ENCODE measurements around the gene MTMR11. TPM values are rescaled to one million over a fixed set of nuclear protein-coding genes. Genes with fewer than 3 reads are reported as not detected.
A peak's percentile ranks its signal among the peaks of the same experiment; 100 is the strongest.

The MTMR11 gene
- total and polyA plus RNA-seq, 2 of the 13 experiments (the other 11 are each of a cell fraction or from before 2014, with no cell fraction given) = 0.49 to 2.8 TPM

GRCh38 chr1:149917571-149918144, 19.0 kb downstream of the MTMR11 start, which contains the start of gene SV2A (continued):
- no peak for TF ChIP-seq TFDP1 (CRISPR knock-in tag; IDR thresholded peaks at IDR 0.05; ENCODE audit: borderline replicate concordance)
- TF ChIP-seq ZNF878 (CRISPR knock-in tag; IDR thresholded peaks at IDR 0.05) = no peak
- no peak for TF ChIP-seq TAF15 (IDR thresholded peaks at IDR 0.05; ENCODE audit: low read depth, low read length, poor library complexity, severe bottlenecking)

GRCh38 chr1:149916898-149917252, 19.8 kb downstream of the MTMR11 start:
- TF ChIP-seq ZNF33B (CRISPR knock-in tag; IDR thresholded peaks at IDR 0.05) (no peak), HDAC1 (CRISPR knock-in tag; IDR thresholded peaks at IDR 0.05) (no peak), ZBTB8A (CRISPR knock-in tag; IDR thresholded peaks at IDR 0.05; ENCODE audit: borderline replicate concordance, low read depth) (no peak), HBP1 (CRISPR knock-in tag; IDR thresholded peaks at IDR 0.05; ENCODE audit: low read depth) (no peak), ZNF331 (CRISPR knock-in tag; IDR thresholded peaks at IDR 0.05) (no peak), THYN1 (CRISPR knock-in tag; IDR thresholded peaks at IDR 0.05; ENCODE audit: borderline replicate concordance, low read depth) (no peak)
- BruUV-seq (replicated peaks) = no TSS peak
- Histone ChIP-seq H3K79me2 (ENCODE audit: insufficient read depth, low read length) (no peaks in the 10 kb centered on the region), H2AFZ (ENCODE audit: low read length) (no peak overlapping the region), H4K20me1 (ENCODE audit: insufficient read depth, low read length) (no peaks in the 10 kb centered on the region), H3K4me2 (ENCODE audit: low read depth, low read length) (peak overlapping the region; percentile 86), H3K27ac (ENCODE audit: extremely low read length, insufficient read depth, low read length) (no peak overlapping the region), H3K4me3 (replicated peaks in 1 of 3; ENCODE audit: insufficient read depth in 1 of 3, low read depth in 2 of 3, low read length in 3 of 3) (peak overlapping the region in 1 of 3 experiments; percentile 73; a peak in 1 of 6 replicates), H3K4me1 (ENCODE audit: insufficient read depth, low read length) (peaks cover 28% of the 10 kb centered on the region), H3K9me3 (ENCODE audit: low read length) (no peaks in the 10 kb centered on the region), H3K9ac (ENCODE audit: insufficient read depth, low read depth, low read length) (no peak overlapping the region), H3K27me3 (ENCODE audit: control insufficient read depth in 1 of 2, insufficient read depth in 2 of 2, low read length in 2 of 2) (0 out of 5 replicates have a peak, but pooled peaks cover 0 to 3% of the 10 kb centered on the region in 2 experiments), H3K36me3 (replicated peaks in 1 of 2; ENCODE audit: control insufficient read depth in 1 of 2, insufficient read depth in 2 of 2, low read length in 2 of 2) (no peaks in the 10 kb centered on the region; a peak in 1 of 5 replicates)
- no peak for ATAC-seq
- CTCF ChIA-PET (ENCODE audit: low intra/inter-chr PET ratio, low total read pairs) = no interaction called here
- DNase-seq (ENCODE audit: low spot score) = no peak
- WGBS (ENCODE audit: low lambda C conversion rate) = 41% methylated on average over 5 of the region's 10 CpGs
- intact Hi-C loops (cut with micrococcal nuclease; ENCODE audit: unreplicated experiment) = no loop called here
- POLR2A ChIA-PET = interaction anchor here (1.5 kb wide), 1 partner anchor 30 kb away, joined by 7 read pairs; a partner anchor contains a TSS
- in situ Hi-C loops (cut with HindIII; ENCODE audit: extremely low pct_ligation_motif_present, low pct_unique_long_range_greater_than_20kb) = no loop called here
- no peak for FAIRE-seq
